SIG-M5 (cell line): ENCODE data around the gene PHLDB2.

Experiments used
- DNase-seq: peaks from one replicate; lab custom pipeline; 2025; lab: John Stamatoyannopoulos, UW

The PHLDB2 gene

GRCh38 chr3:111965484-111965883, 106.4 kb downstream of the PHLDB2 start:
- no peak for DNase-seq

- DNase-seq: no peak
These were observed 108.0 kb downstream of the PHLDB2 start for GRCh38 chr3:111967068-111967467.

GRCh38 chr3:111967651-111968274, 108.7 kb downstream of the PHLDB2 start:
- DNase-seq: peak; percentile 17

- DNase-seq: no peak
These were observed 109.4 kb downstream of the PHLDB2 start for GRCh38 chr3:111968319-111969054.

GRCh38 chr3:111970376-111970775, 111.3 kb downstream of the PHLDB2 start:
- no peak for DNase-seq

GRCh38 chr3:111971533-111972130, 112.6 kb downstream of the PHLDB2 start:
- no peak for DNase-seq

- no peak for DNase-seq
These were observed 113.8 kb downstream of the PHLDB2 start for GRCh38 chr3:111972891-111973290.

GRCh38 chr3:111975131-111975530, 116.1 kb downstream of the PHLDB2 start:
- no peak for DNase-seq

GRCh38 chr3:111976254-111976653, 117.2 kb downstream of the PHLDB2 start:
- no peak for DNase-seq

- peak; percentile 79 for DNase-seq
These were observed 119.7 kb downstream of the PHLDB2 start, which contains the start of gene ABHD10 for GRCh38 chr3:111978583-111979433. ABHD10 (plus strand) TSS chr3:111979026; CDS start chr3:111979062, 36 bp downstream.

GRCh38 chr3:111979434-111980038, 120.5 kb downstream of the PHLDB2 start:
- peak; percentile 36 for DNase-seq

- DNase-seq: no peak
These were observed 121.8 kb downstream of the PHLDB2 start for GRCh38 chr3:111980716-111981456.

GRCh38 chr3:111981457-111981763, 122.3 kb downstream of the PHLDB2 start:
- no peak for DNase-seq

GRCh38 chr3:111984636-111985298, 125.7 kb downstream of the PHLDB2 start:
- no peak for DNase-seq

- no peak for DNase-seq
These were observed 127.7 kb downstream of the PHLDB2 start for GRCh38 chr3:111986800-111987199.

- DNase-seq: no peak
These were observed 130.1 kb downstream of the PHLDB2 start for GRCh38 chr3:111989061-111989678.

- DNase-seq: no peak
These were observed 134.0 kb downstream of the PHLDB2 start for GRCh38 chr3:111993038-111993437.

GRCh38 chr3:111998636-111999483, 139.8 kb downstream of the PHLDB2 start, which contains the start of gene TAGLN3:
TAGLN3 (plus strand) TSS chr3:111998922; CDS start chr3:111999423, 501 bp downstream.
- no peak for DNase-seq
